Esophagus (tissue), 2 donors: ENCODE measurements around the gene DROSHA. TPM values are rescaled to one million over a fixed set of nuclear protein-coding genes. Genes with fewer than 3 reads are reported as not detected.

Source experiments
- H3K27ac ChIP-seq, 2 donors: one replicate each; pipeline ENCODE4 v1.5.1; 2013; ENCODE audit warnings: low read depth in 2 of 2, mild to moderate bottlenecking in 2 of 2, inconsistent platforms in 1 of 2, low read length in 1 of 2, moderate library complexity in 1 of 2
- H3K27me3 ChIP-seq, 2 donors: one replicate each; pipeline ENCODE4 v1.6.1; 2013; ENCODE audit warnings: low read length in 2 of 2, control low read depth in 1 of 2, mild to moderate bottlenecking in 1 of 2; ENCODE audit not compliant: insufficient read depth in 2 of 2, control insufficient read depth in 1 of 2
- H3K36me3 ChIP-seq, 2 donors: one replicate each; pipeline ENCODE4 v1.6.1; 2013; ENCODE audit warnings: low read length in 1 of 2; ENCODE audit not compliant: control insufficient read depth in 2 of 2, insufficient read depth in 2 of 2
- H3K4me1 ChIP-seq, 2 donors: one replicate each; pipeline ENCODE4 v1.6.1; 2013; ENCODE audit warnings: low read length in 1 of 2; ENCODE audit not compliant: control insufficient read depth in 2 of 2, insufficient read depth in 2 of 2
- H3K4me3 ChIP-seq, 2 donors: one replicate each; pipeline ENCODE4 v1.5.1; 2013; ENCODE audit warnings: low read length in 2 of 2, mild to moderate bottlenecking in 2 of 2, low read depth in 1 of 2, moderate library complexity in 1 of 2
- H3K9me3 ChIP-seq, 2 donors: one replicate each; pipeline ENCODE4 v1.6.1; 2013; ENCODE audit warnings: mild to moderate bottlenecking in 2 of 2, low read depth in 1 of 2, low read length in 1 of 2, moderate library complexity in 1 of 2; ENCODE audit not compliant: control insufficient read depth in 2 of 2, insufficient read depth in 1 of 2
- WGBS, 2 donors: extraction: QIAGEN DNeasy Blood & Tissue Kit; methylation state at CpG; one replicate each; pipeline ENCODE4 v1.1.7; 2013; 5-methylcytosine and 5-hydroxymethylcytosine counted together
- polyA plus RNA-seq, 2 donors: library from polyadenylated mRNA; stranded (reverse); fragments of 200-250 nt; gene quantifications; one replicate each; pipeline ENCODE4 v1.2.3, GENCODE V29; 2013
- donor health status: healthy with polysubstance abuse.
- donor health status: Bipolar disorder and iron deficiency.

The DROSHA gene
- polyA plus RNA-seq, 2 donors: 21.8 to 34.6 TPM

DNA sequence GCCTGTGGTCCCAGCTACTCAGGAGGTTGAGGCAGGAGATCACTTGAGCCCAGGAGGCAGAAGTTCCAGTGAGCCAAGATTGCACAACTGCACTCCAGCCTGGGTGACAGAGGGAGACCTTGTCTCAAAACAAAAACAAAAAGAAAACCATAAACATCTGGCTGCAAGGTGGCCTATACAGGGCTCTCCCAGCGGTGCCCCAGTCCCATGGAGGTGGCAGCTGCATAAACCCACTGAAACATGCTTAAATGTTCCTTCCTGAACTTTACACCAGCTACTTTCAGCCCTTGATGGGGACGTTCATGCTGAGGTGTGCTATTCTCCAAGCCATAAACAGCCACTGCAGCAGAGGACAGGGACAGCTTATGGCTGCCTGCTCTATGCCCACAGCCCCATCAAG, 35.6 kb downstream of the DROSHA start:
- WGBS, 2 donors: 93 to 94% methylated on average over 2 of the region's 2 CpGs
- H3K27ac ChIP-seq: no peak overlapping the region
- no peaks in the 10 kb centered on the region for H3K4me1 ChIP-seq
- H3K4me3 ChIP-seq: no peak overlapping the region
- H3K27me3 ChIP-seq: no peaks in the 10 kb centered on the region
- peaks cover 19 to 45% of the 10 kb centered on the region in 2 donors for H3K36me3 ChIP-seq
- H3K9me3 ChIP-seq: no peaks in the 10 kb centered on the region

GRCh38 chr5:31495336-31495735, 36.6 kb downstream of the DROSHA start:
- Histone ChIP-seq H3K4me3 (no peak overlapping the region), H3K27me3 (no peaks in the 10 kb centered on the region), H3K9me3 (no peaks in the 10 kb centered on the region), H3K36me3 (peaks cover 16 to 38% of the 10 kb centered on the region in 2 donors), H3K4me1 (no peaks in the 10 kb centered on the region), H3K27ac (no peak overlapping the region)
- WGBS, 2 donors: 85 to 93% methylated on average over 4 of the region's 4 CpGs

- Histone ChIP-seq H3K36me3 (peaks cover 15 to 23% of the 10 kb centered on the region in 2 donors), H3K27ac (no peak overlapping the region), H3K4me3 (no peak overlapping the region), H3K9me3 (no peaks in the 10 kb centered on the region), H3K4me1 (no peaks in the 10 kb centered on the region), H3K27me3 (no peaks in the 10 kb centered on the region)
- WGBS, 2 donors: 67 to 71% methylated on average over 4 of the region's 4 CpGs
Measured at GRCh38 chr5:31492869-31493268, 39.0 kb downstream of the DROSHA start.

GRCh38 chr5:31487506-31487905, 44.4 kb downstream of the DROSHA start:
- H3K36me3 ChIP-seq: peaks cover under 1 to 7% of the 10 kb centered on the region in 2 donors
- no peaks in the 10 kb centered on the region for H3K4me1 ChIP-seq
- no peak overlapping the region for H3K4me3 ChIP-seq
- H3K27ac ChIP-seq: no peak overlapping the region
- no peaks in the 10 kb centered on the region for H3K9me3 ChIP-seq
- H3K27me3 ChIP-seq: no peaks in the 10 kb centered on the region
- WGBS, 2 donors: 87 to 92% methylated on average over 2 of the region's 2 CpGs

GRCh38 chr5:31486441-31486840, 45.5 kb downstream of the DROSHA start:
- H3K27ac ChIP-seq: no peak overlapping the region
- H3K4me3 ChIP-seq: no peak overlapping the region
- WGBS, 2 donors: 85 to 88% methylated on average over 6 of the region's 6 CpGs
- peaks cover 7 to 10% of the 10 kb centered on the region in 2 donors for H3K36me3 ChIP-seq
- H3K4me1 ChIP-seq: no peaks in the 10 kb centered on the region
- H3K27me3 ChIP-seq: no peaks in the 10 kb centered on the region
- H3K9me3 ChIP-seq: no peaks in the 10 kb centered on the region

- Histone ChIP-seq H3K9me3 (no peaks in the 10 kb centered on the region), H3K4me1 (no peaks in the 10 kb centered on the region), H3K4me3 (no peak overlapping the region), H3K27ac (no peak overlapping the region), H3K27me3 (no peaks in the 10 kb centered on the region), H3K36me3 (peaks cover 7 to 10% of the 10 kb centered on the region in 2 donors)
- WGBS, 2 donors: 61 to 72% methylated on average over 7 of the region's 7 CpGs
Measured at GRCh38 chr5:31485376-31486207, 46.3 kb downstream of the DROSHA start.

- Histone ChIP-seq H3K9me3 (no peaks in the 10 kb centered on the region), H3K4me3 (no peak overlapping the region), H3K36me3 (peaks cover 3 to 10% of the 10 kb centered on the region in 2 donors), H3K27me3 (no peaks in the 10 kb centered on the region), H3K4me1 (no peaks in the 10 kb centered on the region), H3K27ac (no peak overlapping the region)
- 87 to 96% methylated on average over 3 of the region's 3 CpGs for WGBS, 2 donors
Measured at GRCh38 chr5:31481531-31482165, 50.2 kb downstream of the DROSHA start.

- Histone ChIP-seq H3K27me3 (no peaks in the 10 kb centered on the region), H3K4me1 (no peaks in the 10 kb centered on the region), H3K9me3 (no peaks in the 10 kb centered on the region), H3K27ac (no peak overlapping the region), H3K4me3 (no peak overlapping the region), H3K36me3 (peaks cover 0 to 10% of the 10 kb centered on the region in 2 donors)
- 96 to 99% methylated on average over 2 of the region's 2 CpGs for WGBS, 2 donors
Measured at GRCh38 chr5:31479706-31480105, 52.2 kb downstream of the DROSHA start.

DNA sequence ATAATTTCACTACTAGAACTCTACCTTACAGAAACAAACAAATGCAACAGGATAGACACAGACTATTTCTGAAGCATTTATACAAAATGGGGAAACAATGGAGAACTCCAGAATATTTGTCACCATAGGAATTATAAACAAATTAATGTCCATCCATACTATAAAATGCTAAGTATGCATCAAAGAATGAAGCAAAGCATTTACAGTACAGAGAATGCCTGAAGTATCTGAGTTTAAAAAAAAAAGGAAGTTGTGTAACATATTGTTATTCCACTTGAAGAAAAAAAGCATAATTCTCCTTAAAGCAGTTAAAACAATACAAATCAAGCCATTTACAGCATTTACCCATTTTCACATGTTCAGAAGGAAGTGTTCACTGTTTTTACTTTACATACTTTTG, 53.0 kb downstream of the DROSHA start:
- no peak overlapping the region for H3K27ac ChIP-seq
- H3K27me3 ChIP-seq: no peaks in the 10 kb centered on the region
- peaks cover 0 to 10% of the 10 kb centered on the region in 2 donors for H3K36me3 ChIP-seq
- no peaks in the 10 kb centered on the region for H3K9me3 ChIP-seq
- H3K4me1 ChIP-seq: no peaks in the 10 kb centered on the region
- H3K4me3 ChIP-seq: no peak overlapping the region
